RWPE2 (cell line): Measurements from ENCODE around the gene LCLAT1.

ENCODE experiments used
- ATAC-seq: fragments of 200-7000 bp; cut with Tn5 transposase; 3 replicates; pipeline ENCODE4 v1.9.1; 2021; ENCODE audit warnings: low read depth
- DNase-seq: peaks from one replicate; pipeline ENCODE4 v3.0.0-alpha.2; 2020; ENCODE audit warnings: low spot score
- H3K27ac ChIP-seq: fragments of 450-650 bp; 2 replicates; pipeline ENCODE4 v1.5.1; 2017; ENCODE audit warnings: mild to moderate bottlenecking; ENCODE audit not compliant: poor library complexity, severe bottlenecking
- H3K27me3 ChIP-seq: fragments of 250-450 bp; sonication (Bioruptor Pico); 2 replicates; pipeline ENCODE4 v1.5.1; 2021; ENCODE audit warnings: mild to moderate bottlenecking, moderate library complexity; ENCODE audit not compliant: insufficient read depth, poor library complexity, severe bottlenecking
- H3K36me3 ChIP-seq: fragments of 250-450 bp; sonication (Bioruptor Pico); 2 replicates; pipeline ENCODE4 v1.5.1; 2020; ENCODE audit warnings: low read depth, mild to moderate bottlenecking, moderate library complexity
- H3K4me1 ChIP-seq: fragments of 250-450 bp; sonication (Bioruptor Pico); 2 replicates; pipeline ENCODE4 v1.5.1; 2021; ENCODE audit warnings: mild to moderate bottlenecking, moderate library complexity; ENCODE audit not compliant: insufficient read depth, poor library complexity, severe bottlenecking
- H3K4me3 ChIP-seq: fragments of 250-450 bp; sonication (Bioruptor Pico); 2 replicates; pipeline ENCODE4 v1.5.1; 2021; ENCODE audit warnings: mild to moderate bottlenecking, moderate library complexity; ENCODE audit not compliant: severe bottlenecking
- H3K9me3 ChIP-seq: fragments of 250-450 bp; sonication (Bioruptor Pico); 2 replicates; pipeline ENCODE4 v1.5.1; 2021; ENCODE audit warnings: mild to moderate bottlenecking, moderate library complexity; ENCODE audit not compliant: severe bottlenecking
- CTCF ChIP-seq: fragments of 450-650 bp; IDR thresholded peaks from one replicate; pipeline ENCODE4 v1.5.1; 2017; ENCODE audit warnings: mild to moderate bottlenecking, moderate library complexity; ENCODE audit not compliant: poor library complexity, severe bottlenecking

The LCLAT1 gene

GRCh38 chr2:30561349-30561748 is 114.3 kb downstream of the LCLAT1 start:
- DNase-seq: no peak
- H3K36me3 ChIP-seq: peaks cover 22% of the 10 kb centered on the region
- no peaks in the 10 kb centered on the region for H3K27me3 ChIP-seq
- no peak overlapping the region for H3K4me3 ChIP-seq
- no peaks in the 10 kb centered on the region for H3K4me1 ChIP-seq
- ATAC-seq: no peak
- H3K9me3 ChIP-seq: no peaks in the 10 kb centered on the region
- TF ChIP-seq CTCF: no peak
- no peak overlapping the region for H3K27ac ChIP-seq

DNA sequence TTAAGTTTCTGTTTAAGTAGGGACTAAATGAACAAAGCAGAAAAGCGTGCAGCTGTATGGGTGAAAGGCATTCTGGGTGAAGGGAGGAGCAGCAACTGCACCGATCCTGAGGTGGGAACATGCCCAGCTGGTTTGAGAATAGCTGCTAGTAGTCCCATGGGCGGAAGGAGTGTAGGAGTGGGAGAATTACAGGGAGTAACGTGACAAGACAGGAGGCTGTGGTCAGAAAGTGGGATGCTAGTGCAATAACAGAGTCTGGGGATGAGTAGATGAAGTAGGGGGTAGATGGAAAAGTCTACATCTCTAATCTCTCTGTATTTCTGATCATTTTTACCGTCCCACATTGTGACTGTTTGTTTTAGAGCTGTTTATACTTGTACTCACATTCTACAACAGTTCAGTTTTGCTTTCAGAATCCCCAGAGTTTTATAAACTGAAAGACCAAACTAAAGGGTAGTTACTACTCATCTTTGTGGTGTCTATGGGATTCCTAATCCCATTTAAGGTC is 118.9 kb downstream of the LCLAT1 start:
- no peaks in the 10 kb centered on the region for H3K9me3 ChIP-seq
- H3K4me3 ChIP-seq: no peak overlapping the region
- no peaks in the 10 kb centered on the region for H3K4me1 ChIP-seq
- H3K27me3 ChIP-seq: no peaks in the 10 kb centered on the region
- no peak overlapping the region for H3K27ac ChIP-seq
- ATAC-seq (no peak), DNase-seq (no peak)
- TF ChIP-seq CTCF: no peak
- peaks cover 22% of the 10 kb centered on the region for H3K36me3 ChIP-seq

- Histone ChIP-seq H3K9me3 (no peaks in the 10 kb centered on the region), H3K27me3 (no peaks in the 10 kb centered on the region), H3K27ac (no peak overlapping the region), H3K4me1 (no peaks in the 10 kb centered on the region), H3K36me3 (peaks cover 21% of the 10 kb centered on the region), H3K4me3 (no peak overlapping the region)
- no peak for DNase-seq
- ATAC-seq: no peak
- TF ChIP-seq CTCF: no peak
These were observed 119.6 kb downstream of the LCLAT1 start for GRCh38 chr2:30566631-30567030.

DNA sequence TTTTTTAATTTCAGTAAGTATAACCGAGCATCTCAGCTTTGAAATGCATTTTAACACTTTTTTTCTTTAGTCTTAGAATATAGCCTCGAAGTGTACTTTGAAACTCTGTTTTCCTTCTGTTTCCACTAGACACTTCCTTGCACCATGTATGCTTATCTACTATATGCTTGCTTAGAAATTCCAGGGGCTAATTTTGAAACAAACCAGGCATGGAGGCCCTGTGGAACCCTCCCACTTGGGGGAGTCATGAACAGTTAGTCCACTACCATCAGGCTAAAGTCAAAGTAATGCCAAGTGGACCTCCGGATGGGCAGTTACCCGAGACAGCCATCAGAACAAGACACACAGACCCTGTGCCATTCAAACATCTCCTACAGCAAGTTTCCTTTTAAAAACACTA is 120.3 kb downstream of the LCLAT1 start:
- H3K27ac ChIP-seq: no peak overlapping the region
- no peak for TF ChIP-seq CTCF
- ATAC-seq (no peak), DNase-seq (no peak)
- no peak overlapping the region for H3K4me3 ChIP-seq
- no peaks in the 10 kb centered on the region for H3K4me1 ChIP-seq
- H3K27me3 ChIP-seq: no peaks in the 10 kb centered on the region
- H3K36me3 ChIP-seq: peaks cover 14% of the 10 kb centered on the region
- H3K9me3 ChIP-seq: no peaks in the 10 kb centered on the region

DNA sequence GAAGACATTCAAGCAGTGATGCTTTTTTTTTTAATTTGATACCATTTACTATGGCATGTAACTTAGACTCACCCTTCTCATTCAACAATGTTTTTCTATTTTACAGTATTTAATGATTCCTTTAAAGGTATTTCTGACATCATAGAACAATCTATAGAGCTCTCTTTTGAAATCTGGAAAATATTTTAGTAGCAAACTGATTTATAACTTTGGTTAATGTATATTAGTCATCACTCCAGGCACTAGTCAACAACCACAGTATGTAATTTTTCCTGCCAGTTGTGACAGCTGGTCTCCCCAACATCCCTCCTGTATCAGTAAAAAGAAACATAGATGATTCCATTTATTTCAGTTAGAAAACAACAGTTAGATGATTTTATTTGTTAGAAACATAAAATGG is 122.9 kb downstream of the LCLAT1 start:
- Histone ChIP-seq H3K4me1 (no peaks in the 10 kb centered on the region), H3K27me3 (no peaks in the 10 kb centered on the region), H3K36me3 (no peaks in the 10 kb centered on the region; the same call in none of the 2 replicates), H3K4me3 (no peak overlapping the region), H3K9me3 (no peaks in the 10 kb centered on the region), H3K27ac (no peak overlapping the region)
- ATAC-seq: no peak
- DNase-seq: no peak
- TF ChIP-seq CTCF: no peak
